Measurements from ENCODE around the gene LY6G5C. TPM values are rescaled to one million over a fixed set of nuclear protein-coding genes. Genes with fewer than 3 reads are reported as not detected.
A peak's percentile ranks its signal among the peaks of the same experiment; 100 is the strongest.

The LY6G5C gene
- total RNA-seq, 1 donor = 0.43 TPM

- peak; percentile 83 for DNase-seq (ENCODE audit: low read depth)
- no peak for TF ChIP-seq CTCF (IDR thresholded peaks at IDR 0.05; ENCODE audit: insufficient read depth, low read depth, low read length)
- peak overlapping the region; percentile 91 for H3K4me3 ChIP-seq (ENCODE audit: low read depth, low read length)
Measured at GRCh38 chr6:31651602-31652191, 29.2 kb downstream of the LY6G5C start.

- TF ChIP-seq CTCF (IDR thresholded peaks at IDR 0.05; ENCODE audit: insufficient read depth, low read depth, low read length) = no peak
- DNase-seq (ENCODE audit: low read depth) = no peak
Measured at GRCh38 chr6:31645325-31645724, 35.5 kb downstream of the LY6G5C start.

GRCh38 chr6:31643818-31644454 lies 36.9 kb downstream of the LY6G5C start:
- no peak for DNase-seq (ENCODE audit: low read depth)
- TF ChIP-seq CTCF (IDR thresholded peaks at IDR 0.05; ENCODE audit: insufficient read depth, low read depth, low read length) = no peak

More at GRCh38 chr6:31645325-31645724, 35.5 kb downstream of the LY6G5C start:
- H3K4me3 ChIP-seq (ENCODE audit: low read depth, low read length) = no peak overlapping the region

GRCh38 chr6:31642798-31643570 lies 37.9 kb downstream of the LY6G5C start:
- TF ChIP-seq CTCF (IDR thresholded peaks at IDR 0.05; ENCODE audit: insufficient read depth, low read depth, low read length) = no peak
- no peak overlapping the region for H3K4me3 ChIP-seq (ENCODE audit: low read depth, low read length)
- no peak for DNase-seq (ENCODE audit: low read depth)

More at GRCh38 chr6:31643818-31644454, 36.9 kb downstream of the LY6G5C start:
- no peak overlapping the region for H3K4me3 ChIP-seq (ENCODE audit: low read depth, low read length)

- no peak for DNase-seq (ENCODE audit: low read depth)
- no peak for TF ChIP-seq CTCF (IDR thresholded peaks at IDR 0.05; ENCODE audit: insufficient read depth, low read depth, low read length)
- no peak overlapping the region for H3K4me3 ChIP-seq (ENCODE audit: low read depth, low read length)
Measured at GRCh38 chr6:31641370-31641769, 39.5 kb downstream of the LY6G5C start.

- no peak for TF ChIP-seq CTCF (IDR thresholded peaks at IDR 0.05; ENCODE audit: insufficient read depth, low read depth, low read length)
- no peak for DNase-seq (ENCODE audit: low read depth)
- no peak overlapping the region for H3K4me3 ChIP-seq (ENCODE audit: low read depth, low read length)
Measured at GRCh38 chr6:31640612-31641011, 40.3 kb downstream of the LY6G5C start.
